Regular cardiac myocyte (primary cell): ENCODE measurements around the gene OR1L4. TPM values are rescaled to one million over a fixed set of nuclear protein-coding genes. Genes with fewer than 3 reads are reported as not detected.

Experiments used
- total RNA-seq: library from RNA; depleted of rRNA; stranded (reverse); fragments of >200 nt; gene quantifications from 2 replicates; pipeline ENCODE4 v1.2.3, GENCODE V29; 2014

OR1L4 gene
- not detected in 2 replicates for total RNA-seq

GRCh38 chr9:122723690-122724089 is at the start of gene OR1L4:
TSS of gene OR1L4 (plus strand) at chr9:122723990. CDS start at chr9:122723990, 0 bp downstream.

GRCh38 chr9:122742003-122742402 is 18.2 kb downstream of the OR1L4 start, which contains the start of gene OR1L6:
TSS of gene OR1L6 (plus strand) at chr9:122742303. CDS start at chr9:122749848, 7,545 bp downstream.

Other genes starting within 250 kb of the OR1L4 start
- gene OR1J1, start 246.1 kb upstream of the OR1L4 start, total RNA-seq = not detected in 2 replicates
- 0.28 TPM in 1 of 2 replicates, not detected in the other for gene OR1J2, start 213.2 kb upstream of the OR1L4 start, total RNA-seq
- gene OR1J4, start 204.8 kb upstream of the OR1L4 start, total RNA-seq = not detected in 2 replicates
- gene OR1N1, start 196.7 kb upstream of the OR1L4 start, total RNA-seq = not detected in 2 replicates
- not detected in 2 replicates for gene OR1N2, start 170.9 kb upstream of the OR1L4 start, total RNA-seq
- not detected in 2 replicates for gene OR1L8, start 140.6 kb upstream of the OR1L4 start, total RNA-seq
- gene OR1Q1, start 109.3 kb upstream of the OR1L4 start, total RNA-seq = not detected in 2 replicates
- not detected in 2 replicates for gene OR1B1, start 66.4 kb upstream of the OR1L4 start, total RNA-seq
- gene OR1L1, start 62.3 kb upstream of the OR1L4 start, total RNA-seq = not detected in 2 replicates
- gene OR1L3, start 48.9 kb upstream of the OR1L4 start, total RNA-seq = not detected in 2 replicates
- not detected in 2 replicates for gene OR1L6, start 18.3 kb downstream of the OR1L4 start, total RNA-seq
- gene OR5C1, start 64.9 kb downstream of the OR1L4 start, total RNA-seq = not detected in 2 replicates
- gene OR1K1, start 76.1 kb downstream of the OR1L4 start, total RNA-seq = not detected in 2 replicates
- 47.9 and 50.7 TPM in 2 replicates for gene PDCL, start 104.6 kb downstream of the OR1L4 start, total RNA-seq
- 37.2 and 53.5 TPM in 2 replicates for gene RC3H2, start 181.4 kb downstream of the OR1L4 start, total RNA-seq
- gene ZBTB6, start 189.3 kb downstream of the OR1L4 start, total RNA-seq = 15.0 and 15.2 TPM in 2 replicates
- 3.4 and 3.5 TPM in 2 replicates for gene ZBTB26, start 207.5 kb downstream of the OR1L4 start, total RNA-seq
- gene RABGAP1, start 217.0 kb downstream of the OR1L4 start, total RNA-seq = 21.3 and 45.9 TPM in 2 replicates